Activated CD4-positive, alpha-beta T cell treated with anti-CD3 and anti-CD28 coated beads, Interleukin-2, Interleukin-4, amounts not matched to agents 100 ng/mL and 50 ng/mL, durations not matched to agents 16 hours and 8 hours (primary cell): ENCODE measurements around the gene TEAD1.

ENCODE experiments used
- DNase-seq: peaks from one replicate; pipeline ENCODE4 v3.0.0-alpha.2; 2020; ENCODE audit warnings: low spot score

Gene TEAD1

DNA sequence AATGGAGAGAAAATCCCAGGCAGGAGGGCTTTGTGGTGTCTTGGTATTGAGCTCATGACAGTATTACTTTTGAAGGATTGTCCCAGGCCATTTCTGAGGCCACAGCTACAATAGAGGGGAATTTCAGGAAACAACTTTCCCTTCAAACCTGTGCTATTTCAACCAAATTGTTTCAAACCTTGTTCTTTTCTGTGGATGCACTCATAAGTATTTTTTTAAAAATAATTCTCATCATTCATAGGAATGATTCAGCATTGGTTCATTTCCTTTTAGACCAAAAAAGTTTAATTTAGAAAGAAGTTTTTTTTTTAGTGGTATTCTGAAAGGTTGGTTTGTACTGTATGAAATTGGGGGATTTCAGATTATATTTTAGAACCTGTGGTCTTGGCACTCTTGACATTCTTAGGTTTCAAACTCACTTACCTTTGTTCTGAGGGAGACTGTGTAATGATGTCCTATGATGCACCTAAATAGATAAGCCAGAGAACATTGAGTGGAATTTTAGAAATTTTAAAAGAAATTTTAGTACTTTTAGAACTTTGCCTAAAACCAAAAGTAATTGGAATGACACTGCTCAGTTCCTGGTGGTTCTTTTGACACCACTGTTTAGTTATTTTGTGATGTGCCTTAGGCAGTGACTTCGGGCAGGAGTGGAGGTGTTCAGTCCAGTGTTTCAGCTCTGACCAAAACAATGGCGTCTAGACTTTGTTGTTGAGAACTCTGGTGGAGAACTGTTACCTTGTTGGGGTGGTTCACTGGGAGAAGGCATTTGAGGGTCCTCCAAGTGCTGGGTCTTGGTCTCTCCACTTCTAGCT lies 12.2 kb downstream of the TEAD1 start:
- DNase-seq: no peak

DNA sequence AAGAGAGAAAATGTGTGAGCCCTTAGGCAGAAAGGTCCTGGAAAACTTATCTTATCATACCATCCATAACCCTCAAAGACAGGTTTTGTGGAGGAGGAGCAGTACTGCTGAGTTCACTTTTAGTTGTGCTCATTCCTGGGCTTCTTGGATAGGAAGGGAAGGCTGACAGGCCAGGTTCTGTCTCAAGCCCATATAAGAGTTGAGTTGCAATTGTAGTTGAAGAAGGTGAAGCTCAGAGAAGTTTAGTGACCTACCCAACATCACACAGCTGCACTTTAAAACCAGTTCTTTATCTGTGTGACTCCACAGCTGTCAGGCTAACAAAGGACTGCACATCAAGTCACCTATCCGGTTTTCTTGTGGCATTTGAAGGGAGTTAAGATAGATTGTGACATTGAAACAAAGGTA lies 13.0 kb downstream of the TEAD1 start:
- DNase-seq: no peak

DNA sequence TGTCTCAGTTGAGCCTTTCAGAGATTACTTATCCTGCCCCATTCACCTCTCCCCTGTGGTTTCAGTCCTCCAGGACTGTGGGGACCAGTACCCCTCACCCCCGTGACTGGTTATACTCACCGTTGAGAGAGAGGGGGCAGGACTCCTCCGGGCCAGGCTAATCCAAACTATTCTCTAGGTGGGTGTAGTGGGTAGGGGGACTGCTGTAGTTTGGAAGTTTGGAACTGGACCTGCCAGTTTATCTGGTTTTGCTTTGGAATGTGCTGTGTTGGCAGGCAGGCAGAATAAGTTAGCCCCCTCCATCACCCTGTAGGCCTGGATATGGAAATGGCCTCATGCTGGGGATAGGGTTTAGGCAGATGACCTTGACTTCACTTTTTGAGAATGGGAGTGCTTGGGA lies 13.5 kb downstream of the TEAD1 start:
- DNase-seq: no peak

DNA sequence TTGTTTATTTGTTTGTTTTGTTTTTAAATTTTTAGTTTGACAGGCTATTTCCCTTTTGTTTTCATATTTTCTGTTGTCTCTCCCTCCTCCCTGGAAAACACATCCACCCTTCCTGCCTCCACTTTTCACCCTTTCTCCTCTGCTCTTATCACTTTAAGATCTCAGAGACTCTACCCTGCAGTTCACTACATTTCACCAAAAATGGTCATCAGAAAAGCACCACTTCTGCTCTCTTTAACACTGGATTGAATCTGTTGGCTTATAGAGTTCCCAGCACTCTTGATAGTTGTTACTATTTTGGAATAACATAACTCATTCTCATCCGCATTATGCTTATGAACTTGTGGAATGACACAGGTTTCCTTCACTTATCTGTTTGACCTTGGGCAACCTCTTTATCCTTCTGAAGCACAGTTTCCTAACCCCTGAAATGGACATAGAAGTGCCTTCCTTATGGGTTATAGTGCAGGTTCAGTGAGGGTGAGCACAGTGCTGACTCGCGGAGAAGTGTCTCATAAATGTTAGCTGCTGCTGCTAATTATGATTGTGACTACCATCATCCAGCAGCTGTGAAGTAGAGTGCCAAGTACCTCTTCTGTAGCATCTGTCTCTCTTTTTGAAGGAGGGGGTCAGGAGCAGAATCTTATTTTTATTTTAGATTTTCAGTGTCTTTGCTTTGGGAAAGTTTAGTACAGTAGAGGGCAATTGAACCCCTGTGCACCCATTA lies 15.0 kb downstream of the TEAD1 start:
- no peak for DNase-seq

DNA sequence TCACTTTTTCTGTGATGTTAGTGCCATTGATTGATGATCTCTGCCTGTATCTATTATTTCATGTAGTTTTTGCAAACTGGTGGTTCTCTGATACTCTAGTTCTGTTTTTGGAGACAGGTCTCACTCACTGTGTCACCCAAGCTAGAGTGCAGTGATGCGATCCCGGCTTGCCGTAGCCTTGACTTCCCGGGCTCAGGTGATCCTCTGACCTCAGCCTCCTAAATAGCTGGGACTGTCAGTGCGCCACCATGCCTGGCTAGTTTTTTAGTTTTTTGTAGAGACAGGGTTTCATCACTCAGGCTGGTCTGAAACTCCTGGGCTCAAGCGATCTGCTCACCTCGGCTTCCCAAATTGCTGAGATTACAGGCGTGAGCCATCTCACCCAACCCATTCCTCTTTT lies 16.4 kb downstream of the TEAD1 start:
- DNase-seq: no peak

DNA sequence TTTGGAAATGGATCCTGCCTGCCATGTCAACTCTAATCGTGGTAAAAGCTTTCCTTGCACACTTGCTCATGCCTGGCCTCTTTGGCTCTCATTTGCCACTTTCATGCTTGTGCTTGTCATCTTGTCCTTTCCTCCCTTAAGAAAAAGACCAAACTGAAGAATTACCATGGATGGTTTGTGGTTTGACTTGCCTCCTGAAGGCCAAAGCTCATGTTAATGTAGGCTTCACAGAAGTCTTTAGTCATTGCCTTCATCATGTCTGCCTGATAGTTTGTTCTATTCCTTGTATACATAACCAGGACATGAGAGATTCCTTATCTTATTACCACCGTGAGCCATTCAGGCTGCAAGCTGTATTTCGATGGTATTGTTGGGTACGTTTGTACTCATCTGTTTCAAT lies 17.3 kb downstream of the TEAD1 start:
- DNase-seq: no peak

DNA sequence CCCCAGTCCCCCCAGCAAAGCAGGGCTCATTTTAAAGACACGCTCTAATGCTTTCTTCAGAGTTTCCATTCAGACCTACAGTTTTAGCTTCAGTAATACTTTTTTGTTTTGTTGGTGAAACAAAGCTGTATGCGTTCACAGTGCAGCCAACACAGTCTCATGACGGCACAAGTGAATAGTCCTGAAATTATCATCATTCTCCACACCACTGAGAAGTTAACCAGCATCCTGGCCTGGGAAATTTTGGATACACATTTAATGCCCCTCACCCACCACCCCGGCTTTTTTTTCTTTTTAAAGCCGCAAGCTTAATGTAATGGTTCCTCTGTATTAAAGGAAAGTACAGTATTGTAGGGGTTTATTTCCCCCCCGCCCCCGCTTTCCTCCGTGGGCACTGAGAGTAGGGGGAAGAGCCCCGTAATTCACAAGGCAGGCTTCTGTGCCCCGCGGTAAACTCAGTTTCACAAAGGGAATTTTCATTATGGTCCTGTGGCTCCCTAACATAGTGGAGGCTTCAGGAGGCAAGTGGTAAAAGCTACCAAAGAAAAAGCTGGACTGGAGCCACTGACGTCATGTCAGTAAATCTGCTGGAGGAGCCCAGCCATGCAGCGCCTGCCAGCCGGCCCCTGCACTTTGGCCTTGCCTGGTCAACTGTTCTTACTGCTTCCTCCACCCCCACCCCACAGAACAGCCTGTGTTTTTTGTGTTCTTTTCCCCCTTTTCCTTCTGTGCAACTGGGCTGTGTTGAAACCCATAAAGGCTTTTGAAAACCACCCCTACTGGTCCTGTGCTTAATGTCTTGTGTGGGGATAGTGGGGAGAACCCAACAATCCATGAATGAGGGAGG lies 18.2 kb downstream of the TEAD1 start:
- no peak for DNase-seq

DNA sequence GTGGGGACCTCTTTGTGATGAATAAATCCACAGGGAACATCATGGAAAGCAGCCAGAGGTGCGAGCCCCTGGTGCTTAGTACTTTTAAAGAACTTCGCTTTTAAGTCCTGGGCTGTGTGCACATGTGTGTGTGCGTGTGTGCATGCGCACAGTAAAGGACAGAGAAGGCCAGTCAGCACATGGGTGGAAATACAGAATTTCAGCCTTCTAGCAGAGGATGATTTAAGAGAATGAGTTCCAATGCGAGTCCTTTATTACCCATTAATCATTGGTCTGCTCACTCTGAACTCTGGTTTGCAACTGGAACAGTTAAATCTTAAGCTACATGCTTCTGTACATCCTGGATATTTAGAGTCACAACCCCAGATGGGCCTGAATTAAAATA lies 18.9 kb downstream of the TEAD1 start:
- no peak for DNase-seq

DNA sequence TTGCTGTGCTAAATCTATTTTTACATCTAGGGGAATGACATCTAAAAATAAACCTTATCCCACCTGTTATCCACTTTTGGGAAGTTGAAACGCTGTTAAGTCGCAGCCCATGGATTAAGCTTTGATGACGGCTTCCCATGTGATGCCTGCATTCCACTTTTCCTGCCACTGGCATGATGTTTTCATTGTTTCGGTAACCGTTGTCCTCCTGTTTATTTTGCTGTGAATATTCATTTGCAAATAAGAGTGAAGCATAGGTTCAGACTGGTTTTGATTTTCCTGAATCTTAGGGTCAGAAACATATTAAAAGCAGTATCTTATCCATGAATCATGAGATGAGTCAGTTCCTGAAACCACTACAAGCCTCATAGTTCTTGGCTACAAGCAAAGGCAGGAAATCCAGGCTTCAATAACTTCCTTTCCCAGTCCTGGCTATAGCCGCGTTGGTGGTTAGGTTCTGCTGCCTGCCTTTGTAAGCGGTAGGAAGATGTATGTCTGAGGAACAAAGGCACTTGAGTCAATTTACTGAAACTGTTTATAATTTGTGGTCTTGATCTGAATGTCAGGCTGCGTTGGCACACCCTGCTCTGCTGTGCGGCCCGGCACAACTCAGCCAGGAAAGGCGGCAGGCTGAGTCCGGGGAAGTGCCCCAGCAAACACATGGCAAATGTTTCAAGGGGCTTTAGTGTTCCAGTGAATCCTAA lies 19.4 kb downstream of the TEAD1 start:
- peak; percentile 32 for DNase-seq

DNA sequence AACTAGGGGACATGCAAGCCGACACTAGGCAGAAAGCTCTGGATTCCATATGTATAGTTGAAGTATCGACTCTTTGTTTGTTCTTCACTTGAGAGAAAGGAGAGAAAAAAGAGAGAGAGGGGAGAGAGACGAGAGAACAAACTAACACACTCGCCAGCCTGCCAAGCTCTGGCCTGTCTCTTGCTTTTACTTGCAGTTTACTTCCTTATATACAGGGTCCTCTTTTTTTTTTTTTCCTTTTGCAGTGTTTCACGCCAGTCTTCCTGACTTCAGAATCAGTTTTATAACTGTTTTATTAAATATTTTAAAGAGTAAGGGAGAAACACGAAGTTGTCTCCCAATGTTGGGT lies 19.9 kb downstream of the TEAD1 start:
- DNase-seq: no peak

DNA sequence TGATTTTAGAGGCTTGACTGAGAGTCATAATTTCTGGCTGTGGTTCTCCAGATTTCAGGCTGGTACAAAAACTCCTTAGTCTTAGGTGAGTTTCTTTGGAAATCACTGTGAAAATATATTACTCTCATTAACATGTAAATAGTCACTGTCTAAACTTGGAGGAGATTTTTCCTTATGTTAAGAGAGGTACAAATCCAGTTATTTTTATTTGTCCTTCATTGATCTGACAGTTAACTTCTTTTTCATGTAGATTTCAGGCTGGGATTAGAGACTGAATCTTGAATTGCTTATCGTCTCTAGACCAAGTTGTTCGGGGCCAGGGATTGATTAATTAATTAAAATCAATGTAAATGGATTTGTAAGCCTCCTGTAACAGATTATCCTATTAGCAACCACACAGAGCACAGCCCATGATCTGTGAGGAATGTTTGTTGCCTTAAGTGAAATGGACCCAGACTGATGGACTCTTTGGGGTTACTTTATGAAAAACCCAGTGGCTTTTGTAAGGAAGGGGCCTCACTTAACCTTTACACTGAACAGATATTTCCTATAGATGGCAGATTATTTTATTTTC lies 21.1 kb downstream of the TEAD1 start:
- no peak for DNase-seq

DNA sequence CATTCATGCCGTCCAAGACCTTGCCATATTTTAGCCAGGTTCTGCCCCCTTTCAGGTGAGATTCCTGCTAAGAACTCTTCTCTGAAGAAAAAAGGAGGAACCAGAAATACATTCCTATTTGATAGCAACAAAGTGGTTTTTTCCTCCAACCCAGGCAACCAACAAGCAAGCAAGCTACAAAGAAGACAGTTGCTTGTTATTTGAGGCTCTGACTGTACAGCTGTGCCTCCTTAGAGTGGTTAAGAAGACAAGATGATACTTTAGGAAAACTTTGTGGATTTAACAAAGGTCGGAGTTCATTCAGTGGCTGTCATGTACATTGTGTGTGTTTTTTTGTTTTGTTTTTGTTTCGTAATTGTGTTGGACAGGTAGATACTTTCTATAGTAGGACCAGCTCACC lies 21.7 kb downstream of the TEAD1 start:
- no peak for DNase-seq

DNA sequence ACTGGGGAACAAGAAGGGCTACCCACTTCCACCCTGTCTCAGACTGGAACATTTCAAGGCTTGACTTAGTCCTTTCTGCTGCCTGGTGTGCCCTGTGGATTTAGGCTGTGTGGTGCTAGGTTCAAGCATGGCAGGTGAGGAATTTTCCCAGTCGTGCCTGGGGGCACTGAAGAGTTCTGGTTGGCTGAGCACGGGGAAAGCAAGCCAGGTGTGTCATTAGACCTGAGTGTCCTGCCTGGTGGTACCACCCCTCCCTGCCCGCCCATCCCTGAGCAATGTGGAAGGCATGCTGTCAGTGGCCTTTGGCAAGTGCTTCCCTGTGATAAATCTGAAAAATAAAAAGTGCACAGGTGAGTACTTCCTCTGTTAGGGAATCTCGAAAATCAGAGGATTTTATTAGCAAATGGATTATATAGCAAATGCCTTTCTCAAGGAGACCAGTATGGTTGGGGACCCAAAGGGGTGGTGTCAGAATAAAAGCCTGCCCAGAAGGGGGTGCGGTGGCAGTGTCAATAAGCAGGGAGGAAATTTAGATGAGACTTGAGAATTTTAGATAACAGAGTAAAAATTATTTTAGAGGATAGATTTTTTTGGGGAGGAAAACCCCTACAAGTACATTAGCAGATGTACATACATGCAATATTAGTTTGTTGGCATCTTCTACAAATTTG lies 22.8 kb downstream of the TEAD1 start:
- DNase-seq: no peak

DNA sequence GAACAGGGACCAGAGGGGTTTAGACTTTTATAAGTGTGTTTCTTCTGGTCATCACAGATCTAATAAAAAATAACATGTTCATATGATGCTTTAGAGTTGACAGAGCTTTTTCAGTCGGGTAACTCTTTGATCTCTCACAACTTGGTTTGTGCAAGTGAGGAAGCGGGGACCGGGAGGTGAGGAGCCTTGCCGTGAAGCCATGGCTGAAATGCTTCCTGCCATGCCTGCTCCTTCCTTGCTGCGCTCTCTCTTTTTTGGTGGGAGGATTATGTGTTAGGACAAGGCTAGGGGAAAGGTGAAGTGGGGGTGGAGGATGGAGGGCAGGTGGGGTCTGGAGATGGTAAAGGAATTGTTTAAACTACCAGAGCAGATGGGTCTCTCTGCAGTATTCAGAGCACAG lies 23.8 kb downstream of the TEAD1 start:
- DNase-seq: no peak

DNA sequence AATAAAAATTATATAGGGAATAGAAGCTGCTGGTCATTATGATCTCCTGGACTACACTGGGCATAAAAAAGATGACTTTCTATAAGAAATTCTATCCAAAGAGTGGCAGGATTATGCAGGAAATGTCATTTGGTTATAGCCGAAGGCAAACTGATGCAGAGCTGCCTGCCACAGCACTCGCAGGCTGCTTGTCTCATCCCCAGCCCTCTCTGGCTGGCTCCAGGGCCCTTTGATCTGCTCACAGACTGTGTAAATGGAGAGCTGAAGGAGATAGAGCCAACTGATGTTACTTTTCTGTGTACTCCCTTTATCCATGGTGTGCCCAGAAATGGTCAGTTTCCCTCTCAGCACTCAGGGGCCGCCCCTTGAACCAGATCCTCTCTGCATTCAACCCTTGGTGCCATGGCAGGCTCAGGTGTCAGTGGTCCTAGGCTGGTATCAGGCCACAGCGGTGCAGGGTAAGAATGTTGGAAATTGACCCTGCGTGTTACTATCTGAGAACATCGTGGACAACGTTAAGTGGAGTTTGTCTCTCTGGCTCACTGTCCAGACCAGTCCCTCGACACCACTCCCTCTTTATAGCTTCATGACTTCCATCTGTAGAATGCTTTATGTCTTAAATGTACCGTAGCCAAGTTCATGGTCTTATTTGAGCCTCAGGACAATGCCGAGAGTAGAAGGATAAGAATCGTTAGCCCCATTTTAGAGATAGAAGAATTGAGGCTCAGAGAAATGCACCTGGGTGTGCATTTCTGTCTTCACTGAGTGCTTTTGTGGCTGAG lies 27.8 kb downstream of the TEAD1 start:
- DNase-seq: no peak

DNA sequence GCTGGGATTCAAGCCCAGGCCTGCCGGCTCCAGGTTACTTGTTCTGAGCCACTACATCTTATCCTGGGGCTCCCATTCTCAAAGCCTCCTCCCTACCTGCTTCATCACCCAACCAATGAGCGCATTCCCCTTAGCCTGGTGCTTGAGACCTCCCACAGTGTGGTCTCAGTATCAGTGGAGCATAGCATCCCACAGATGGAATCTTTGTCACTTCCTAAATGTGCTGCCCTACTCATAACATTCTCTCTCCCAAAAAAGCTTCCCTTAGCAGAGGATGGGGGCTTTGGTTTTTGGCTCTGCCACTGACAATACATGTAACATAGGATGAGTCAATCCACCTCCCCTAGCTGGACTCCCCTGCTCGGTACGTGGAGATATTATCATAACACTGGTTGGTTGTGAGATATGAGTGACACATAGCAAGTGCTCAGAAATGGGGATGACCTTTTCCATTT lies 28.8 kb downstream of the TEAD1 start:
- no peak for DNase-seq

DNA sequence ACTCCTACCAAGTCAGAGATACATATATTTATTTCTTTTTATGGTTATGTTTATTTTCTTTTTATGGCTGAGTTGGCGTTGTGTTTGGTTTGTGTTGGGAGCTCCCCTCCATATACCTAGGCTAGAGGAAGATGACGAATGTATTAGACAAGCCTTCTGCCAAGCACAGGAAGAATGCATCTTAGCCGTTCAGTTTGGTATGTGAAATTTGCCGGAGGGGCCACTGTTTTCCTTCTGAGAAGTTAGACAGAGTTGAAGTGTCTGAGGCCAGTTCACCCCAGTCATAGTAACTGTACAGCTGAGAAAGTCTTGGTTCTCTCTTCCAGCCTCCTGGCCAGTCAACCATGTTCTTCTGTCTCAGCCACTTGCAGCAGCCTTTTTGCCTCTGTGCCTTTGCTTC lies 29.8 kb downstream of the TEAD1 start:
- no peak for DNase-seq

DNA sequence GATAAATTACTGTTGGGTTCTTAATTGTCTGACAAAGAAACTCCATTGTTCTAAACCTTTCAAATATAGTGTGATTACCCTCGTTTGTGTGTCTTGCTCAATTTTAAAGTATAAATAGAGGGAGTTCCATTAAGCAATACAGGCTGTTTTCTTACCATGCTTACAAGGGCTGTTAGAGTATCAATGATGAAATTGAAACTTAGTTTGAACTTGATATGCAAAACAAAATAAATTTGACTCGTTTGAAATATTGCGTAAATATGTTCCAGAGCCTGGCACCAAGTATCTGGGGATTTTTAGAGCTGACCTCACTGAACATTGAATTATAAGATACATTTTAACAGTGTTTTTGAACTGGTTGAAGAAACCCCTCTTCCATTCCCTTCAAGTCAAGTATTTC lies 31.7 kb downstream of the TEAD1 start:
- no peak for DNase-seq

DNA sequence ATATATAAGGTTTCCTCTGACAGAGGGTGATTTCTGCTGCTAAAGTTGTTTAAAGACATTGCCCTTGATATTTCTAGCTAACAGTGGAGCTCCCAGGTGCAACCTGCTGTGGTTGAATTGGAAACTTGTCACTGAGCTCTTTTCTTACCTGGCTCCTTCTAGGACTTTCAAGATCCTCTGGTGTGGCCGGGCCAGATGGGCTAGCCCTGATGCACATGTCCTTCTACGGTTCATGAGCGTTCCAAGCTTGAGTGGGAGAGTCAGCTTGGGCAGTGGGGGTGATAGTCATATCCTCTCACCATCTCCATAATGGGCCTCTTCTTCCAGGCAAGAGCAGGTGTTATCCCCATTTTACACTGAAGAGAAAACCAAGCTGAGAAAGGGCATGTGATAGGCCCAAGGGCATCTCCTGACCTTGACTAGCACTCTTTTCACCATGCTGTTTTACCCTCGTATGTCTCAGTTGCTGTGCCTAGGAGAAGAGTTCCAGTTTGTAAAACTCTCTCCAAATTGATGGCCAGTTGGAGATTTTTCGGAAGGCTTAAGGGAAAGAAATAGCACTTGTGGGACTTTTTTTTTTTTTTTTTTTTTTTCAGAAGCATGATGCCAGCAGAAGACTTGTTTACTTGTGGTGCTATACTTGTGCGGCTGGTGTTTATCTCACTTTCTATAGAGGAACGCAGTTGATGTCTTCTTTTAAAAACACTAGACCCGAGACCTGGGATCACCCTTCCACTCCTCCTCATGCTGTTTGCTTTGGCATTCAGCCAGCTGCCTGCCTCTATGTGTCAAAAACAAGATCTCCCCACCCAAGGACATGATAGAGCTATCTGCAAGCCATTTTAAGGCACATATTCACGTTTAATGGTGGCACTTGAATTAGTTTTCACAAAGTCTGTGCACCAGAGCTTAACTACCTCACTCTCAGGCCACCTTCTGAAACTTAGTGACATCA lies 32.6 kb downstream of the TEAD1 start:
- no peak for DNase-seq
